GM19467 (cell line): ENCODE measurements around the gene CCDC83.
A peak's percentile ranks its signal among the peaks of the same experiment; 100 is the strongest.
"Not testable (repeated sequence)": the region's sequence is repeated elsewhere in the genome, so short reads cannot be mapped to it uniquely, and the experiment has no call there.

Source experiments
- ATAC-seq: cut with Tn5 transposase; IDR thresholded peaks from one replicate; pipeline ENCODE4 v1.9.1; 2021; ENCODE audit warnings: mild to moderate bottlenecking, moderate library complexity; ENCODE audit not compliant: unreplicated experiment

Gene CCDC83

DNA sequence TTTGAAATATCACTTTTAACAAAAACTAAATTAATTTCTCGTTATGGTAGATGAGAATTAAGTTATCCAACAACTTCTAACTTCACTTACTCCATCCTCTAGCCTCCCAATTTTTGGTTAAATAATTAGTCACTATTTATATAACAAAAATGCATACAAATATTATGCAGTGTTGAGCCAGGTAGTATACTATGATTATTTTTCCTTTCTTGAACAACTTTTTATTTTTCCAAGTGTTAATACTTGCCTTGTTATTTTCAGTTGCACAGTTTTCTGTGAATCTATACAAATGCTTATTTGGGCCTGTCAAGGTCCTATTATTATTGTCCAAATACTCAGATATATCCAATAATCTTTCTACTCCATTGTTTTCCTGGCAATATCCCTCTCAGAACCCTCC, 19.9 kb upstream of the CCDC83 start:
- no peak for ATAC-seq

DNA sequence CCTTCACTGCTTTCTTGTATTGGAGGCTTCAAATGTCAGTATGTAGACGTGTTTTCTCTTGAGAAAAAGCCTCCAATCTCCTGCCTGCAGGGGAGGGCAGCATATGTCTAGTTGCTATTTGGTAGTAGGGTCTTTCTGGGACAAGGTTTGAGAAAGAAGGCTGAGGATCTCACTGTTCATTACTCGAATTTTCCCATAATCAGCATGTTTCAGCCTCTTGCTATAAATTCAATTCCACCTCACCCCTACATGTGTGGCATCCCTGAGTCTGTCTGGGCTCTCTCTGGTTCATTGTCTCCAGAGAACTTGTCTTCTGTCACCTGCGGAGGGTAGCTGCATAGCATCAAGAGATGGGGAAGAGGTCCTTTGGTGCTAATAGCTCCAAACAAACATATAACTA, 19.5 kb upstream of the CCDC83 start:
- no peak for ATAC-seq

DNA sequence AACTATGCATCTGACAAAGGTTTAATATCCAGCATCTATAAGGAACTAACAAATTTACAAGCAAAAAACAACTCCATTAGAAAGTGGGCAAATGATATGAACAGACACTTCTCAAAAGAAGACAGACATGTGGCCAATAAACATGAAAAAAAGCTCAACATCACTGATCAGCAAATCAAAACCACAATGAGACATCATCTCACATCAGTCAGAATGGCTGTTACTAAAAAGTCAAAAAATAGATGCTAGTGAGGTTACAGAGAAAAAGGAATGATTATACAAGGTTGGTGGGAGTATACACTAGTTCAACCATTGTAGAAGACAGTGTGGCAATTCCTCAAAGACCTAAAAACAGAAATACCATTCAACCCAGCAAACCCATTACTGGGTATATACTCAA, 14.3 kb upstream of the CCDC83 start:
- ATAC-seq = not testable (repeated sequence)

DNA sequence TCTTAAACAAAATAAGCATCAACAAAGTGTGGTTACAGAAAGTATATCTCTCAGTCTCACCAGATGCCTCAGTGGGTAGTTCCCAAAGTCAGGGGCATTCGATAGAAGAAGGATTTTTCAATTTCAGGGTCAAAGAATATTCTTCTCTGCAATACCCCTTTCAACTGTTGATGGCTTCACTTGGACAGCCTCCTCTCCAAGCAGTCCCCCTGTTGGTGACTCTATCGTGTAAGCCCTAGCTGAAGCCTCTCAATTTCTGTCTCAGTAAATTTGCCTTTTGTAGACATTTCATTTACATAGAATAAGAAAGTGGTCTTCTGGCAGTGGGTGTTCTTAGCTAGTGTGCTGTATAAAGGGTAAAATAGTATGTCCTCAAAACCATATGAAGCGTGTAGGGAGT, 11.3 kb upstream of the CCDC83 start:
- ATAC-seq = no peak

DNA sequence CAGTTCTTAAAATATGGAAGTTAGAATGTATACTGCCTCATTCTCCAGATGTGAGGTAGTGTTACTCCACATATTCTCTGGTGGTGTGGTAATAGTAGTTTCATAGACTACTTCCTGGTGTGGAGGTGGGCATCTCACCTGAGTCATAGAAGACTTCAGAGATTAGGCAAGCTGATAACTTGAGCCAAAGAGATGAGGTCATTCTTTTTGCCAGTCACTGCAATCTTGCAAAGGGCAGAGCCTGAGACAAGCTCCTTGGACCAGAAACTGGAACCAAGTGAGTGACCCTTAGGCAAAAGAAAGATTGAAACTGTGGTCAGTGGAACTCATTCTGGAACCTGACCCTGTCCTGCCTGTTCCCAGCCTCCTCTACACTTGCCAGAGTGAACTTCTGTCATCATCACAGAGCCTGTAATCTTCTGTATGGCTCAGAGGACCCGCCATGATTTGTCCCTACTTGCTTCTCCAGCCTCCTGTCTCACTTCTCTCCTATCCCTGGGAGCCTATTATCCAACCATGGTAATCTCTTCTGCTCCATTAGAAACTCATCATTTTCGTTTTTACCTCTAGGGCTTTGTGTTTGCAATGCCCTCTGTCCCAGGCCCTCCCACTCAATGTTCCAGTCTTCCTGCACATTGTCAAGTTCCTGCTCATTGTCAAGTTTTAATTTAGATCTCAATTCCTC, 10.6 kb upstream of the CCDC83 start:
- no peak for ATAC-seq

DNA sequence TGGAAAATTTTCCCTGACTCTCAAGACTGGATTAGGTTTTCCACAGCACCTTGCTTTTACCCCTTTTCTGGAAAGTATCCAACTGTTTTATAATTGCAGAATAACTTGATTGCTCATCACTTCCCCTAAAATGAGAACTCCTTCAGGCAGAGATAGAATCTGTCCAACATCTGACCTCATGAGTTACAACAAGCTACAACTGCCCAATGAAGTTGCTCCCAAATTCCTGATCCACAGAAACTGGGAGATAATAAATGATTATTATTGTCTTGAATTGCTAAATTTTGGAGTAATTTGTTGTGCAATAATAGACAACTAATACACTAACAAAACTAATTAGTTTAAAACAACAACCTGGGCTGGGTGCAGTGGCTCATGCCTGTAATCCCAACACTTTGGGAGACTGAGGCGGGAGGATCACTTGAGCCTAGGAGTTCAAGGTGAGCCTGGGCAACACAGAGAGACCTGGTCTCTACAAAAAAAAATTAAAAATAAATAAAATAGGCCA, 10.0 kb upstream of the CCDC83 start:
- no peak for ATAC-seq

DNA sequence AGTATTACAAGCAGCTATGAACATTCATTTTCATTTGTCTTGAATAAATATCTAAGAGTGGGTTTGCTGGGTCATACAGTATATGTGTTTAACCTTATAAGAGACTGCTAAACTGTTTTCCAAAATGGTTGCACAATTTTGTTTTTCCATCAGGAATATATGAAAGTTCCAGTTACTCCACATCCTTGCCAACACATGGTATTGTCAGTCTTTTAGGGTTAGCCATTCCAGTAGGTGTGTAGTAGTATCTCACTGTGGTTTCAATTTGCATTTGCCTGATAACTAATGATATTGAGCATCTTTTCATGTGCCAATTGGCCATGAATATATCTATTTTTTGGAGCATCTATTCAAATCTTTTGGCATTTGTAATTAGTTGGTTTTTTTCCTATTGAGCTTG, 7.7 kb upstream of the CCDC83 start:
- ATAC-seq = no peak

DNA sequence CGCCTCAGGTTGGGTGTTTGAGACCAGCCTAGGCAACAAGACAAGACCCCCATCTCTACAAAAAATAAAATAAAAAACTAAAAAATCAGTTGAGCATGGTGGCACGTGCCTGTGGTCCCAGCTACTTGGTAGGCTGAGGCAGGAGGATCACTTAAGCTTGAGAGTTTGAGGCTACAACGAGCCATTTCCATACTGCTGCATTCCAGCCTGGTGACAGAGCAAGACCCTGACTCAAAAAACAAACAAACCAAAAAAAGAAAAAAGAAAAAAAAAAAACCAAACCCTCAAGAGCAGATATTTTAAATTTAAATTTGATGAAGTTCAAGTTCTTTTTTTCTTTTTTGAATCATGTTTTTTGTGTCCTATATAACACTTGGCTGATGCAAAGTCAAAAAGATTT, 7.2 kb upstream of the CCDC83 start:
- ATAC-seq = no peak

DNA sequence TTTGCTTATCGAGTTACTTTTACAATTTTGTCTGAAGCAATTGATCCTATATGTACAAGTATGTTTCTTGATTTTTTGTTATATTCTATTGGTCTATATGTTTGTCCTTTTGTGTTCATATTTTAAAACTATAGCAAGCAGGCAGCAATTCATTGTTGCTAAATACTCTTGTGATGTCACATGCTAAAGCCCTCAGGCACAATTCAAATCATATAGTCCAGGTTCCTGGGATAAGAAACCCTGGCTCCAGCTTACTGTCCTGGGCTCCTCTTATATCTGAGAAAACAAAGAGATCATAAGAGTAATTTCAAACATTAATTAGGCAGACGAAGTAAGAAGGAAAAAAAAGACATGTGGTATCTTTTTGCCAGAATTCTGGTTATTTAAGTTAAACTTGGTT, 6.6 kb upstream of the CCDC83 start:
- ATAC-seq = no peak

DNA sequence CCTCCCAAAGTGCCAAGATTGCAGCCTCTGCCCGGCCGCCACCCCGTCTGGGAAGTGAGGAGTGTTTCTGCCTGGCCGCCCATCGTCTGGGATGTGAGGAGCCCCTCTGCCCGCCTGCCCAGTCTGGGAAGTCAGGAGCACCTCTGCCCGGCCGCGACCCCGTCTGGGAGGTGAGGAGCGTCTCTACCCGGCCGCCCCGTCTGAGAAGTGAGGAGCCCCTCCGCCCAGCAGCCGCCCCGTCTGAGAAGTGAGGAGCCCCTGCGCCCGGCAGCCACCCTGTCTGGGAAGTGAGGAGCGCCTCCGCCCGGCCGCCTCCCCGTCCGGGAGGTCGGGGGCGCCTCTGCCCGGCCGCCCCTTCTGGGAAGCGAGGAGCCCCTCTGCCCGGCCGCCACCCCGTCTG, 2.4 kb upstream of the CCDC83 start:
- ATAC-seq = not testable (repeated sequence)

DNA sequence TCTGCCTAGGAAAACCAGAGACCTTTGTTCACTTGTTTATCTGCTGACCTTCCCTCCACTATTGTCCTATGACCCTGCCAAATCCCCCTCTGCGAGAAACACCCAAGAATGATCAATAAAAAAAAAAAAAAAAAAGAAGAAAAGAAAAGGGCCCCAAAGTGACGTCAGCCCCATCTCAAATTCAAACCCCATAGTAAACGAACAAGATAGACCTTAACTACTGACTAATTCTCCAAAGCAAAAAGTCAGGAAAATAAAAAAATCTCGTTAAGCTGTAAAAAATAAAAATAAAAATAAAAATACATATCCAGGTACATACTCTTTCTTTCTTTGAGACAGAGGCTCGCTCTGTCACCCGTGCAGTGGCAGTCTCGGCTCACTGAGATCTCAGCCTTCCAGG, 1.6 kb upstream of the CCDC83 start:
- not testable (repeated sequence) for ATAC-seq

DNA sequence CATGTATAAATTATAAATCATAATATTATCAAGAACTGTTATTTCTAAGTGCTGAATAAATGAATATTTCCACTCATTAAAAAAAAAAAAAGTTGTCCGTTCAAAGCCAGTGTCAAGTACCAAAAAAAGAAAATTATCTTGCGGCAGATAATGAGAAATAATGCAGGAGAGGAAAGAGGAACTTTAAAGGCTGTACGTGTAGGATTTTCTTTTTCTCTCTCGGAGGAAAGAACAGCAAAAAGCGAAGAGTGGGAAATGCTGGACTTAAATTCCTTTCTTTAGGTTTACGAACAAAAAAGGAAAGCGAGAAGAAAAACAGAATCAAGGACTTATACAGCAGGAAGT, 999 bp upstream of the CCDC83 start:
- ATAC-seq = no peak

DNA sequence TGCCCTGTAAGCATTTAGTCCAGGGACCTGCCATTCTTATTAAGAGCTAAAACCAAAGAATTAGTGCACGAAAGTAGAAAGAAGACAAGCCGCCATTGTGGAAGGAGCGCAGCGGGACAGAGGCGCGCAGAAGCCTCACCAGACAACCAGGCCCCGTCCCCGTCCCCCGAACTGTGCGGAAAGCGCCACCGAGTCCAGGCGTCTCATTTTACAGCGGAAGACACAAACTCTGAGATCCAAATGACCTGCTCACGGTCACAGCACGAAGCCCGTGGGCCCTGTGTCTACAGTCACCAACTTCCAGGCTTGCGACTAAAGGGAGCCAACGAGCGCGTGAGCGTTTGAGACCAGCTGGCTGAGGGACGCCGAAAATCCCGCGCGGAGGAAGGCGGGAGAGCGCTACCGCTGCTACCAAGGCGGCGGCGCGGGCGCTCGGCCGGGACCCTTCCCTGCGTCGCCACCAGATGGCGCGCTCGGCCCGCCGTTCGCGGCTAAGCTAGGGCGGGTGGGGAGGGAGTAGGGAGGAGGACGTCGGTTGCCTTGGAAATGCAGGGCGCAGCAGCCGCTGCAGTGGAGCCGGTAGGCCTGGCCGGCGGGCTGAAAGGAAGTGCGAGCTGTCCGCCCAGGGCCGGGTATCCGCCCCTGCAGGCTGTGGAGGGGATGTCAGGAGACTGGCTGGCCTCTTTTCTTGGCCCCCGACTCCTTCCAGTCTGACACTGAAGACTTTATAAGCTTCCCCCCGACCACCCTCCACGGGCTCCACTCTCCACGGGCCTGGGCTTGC, 434 bp upstream of the CCDC83 start:
- ATAC-seq = peak; percentile 100

DNA sequence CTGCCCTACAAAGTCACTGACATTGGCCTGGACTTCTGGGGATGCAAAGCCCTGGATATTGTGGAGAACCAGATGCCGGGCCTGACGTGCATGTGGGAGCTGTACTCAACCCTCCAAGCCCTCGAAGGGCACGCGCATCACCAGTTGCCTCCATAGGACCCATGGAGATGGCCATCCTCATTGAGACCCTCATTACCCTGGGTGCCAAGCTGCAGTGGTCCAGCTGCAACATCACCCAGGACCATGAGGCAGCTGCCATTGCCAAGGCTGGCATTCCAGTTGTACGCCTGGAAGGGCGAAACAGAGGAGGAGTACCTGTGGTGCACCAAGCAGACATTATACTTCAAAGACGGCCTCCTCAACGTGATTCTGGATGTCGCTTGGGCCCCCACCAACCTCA, 1.9 kb downstream of the CCDC83 start:
- ATAC-seq = no peak

DNA sequence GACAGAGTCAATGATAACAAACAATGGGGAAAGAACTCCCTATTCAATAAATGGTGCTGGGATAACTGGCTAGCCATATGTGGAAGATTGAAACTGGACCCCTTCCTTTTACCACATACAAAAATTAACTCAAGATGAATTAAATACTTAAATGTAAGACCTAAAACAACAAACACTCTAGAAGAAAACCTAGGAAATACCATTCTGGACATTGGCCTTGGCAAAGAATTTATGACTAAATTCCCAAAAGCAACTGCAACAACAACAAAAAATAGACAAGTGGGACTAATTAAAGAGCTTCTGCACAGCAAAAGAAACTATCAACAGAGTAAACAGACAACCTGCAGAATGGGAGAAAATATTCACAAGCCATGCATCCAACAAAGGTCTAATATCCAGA, 4.4 kb downstream of the CCDC83 start:
- ATAC-seq = not testable (repeated sequence)

DNA sequence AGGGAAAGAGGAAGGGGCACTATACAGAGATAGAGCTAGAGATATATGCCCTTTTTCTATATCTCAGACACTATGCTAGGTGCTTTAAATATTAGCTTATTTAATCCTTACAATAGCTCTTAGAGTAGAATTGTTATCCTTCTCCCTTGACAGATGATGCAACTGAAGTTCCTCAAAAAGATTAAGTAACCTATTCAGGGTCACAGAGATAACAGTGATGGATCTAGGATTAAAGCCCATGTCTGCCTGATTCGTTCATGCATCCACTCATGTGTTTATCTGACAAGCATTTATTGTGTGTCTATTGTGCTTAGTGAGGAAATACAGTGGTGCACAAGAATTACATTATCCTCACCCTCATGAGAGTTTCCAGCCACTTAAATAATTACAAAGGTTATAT, 8.7 kb downstream of the CCDC83 start:
- no peak for ATAC-seq

DNA sequence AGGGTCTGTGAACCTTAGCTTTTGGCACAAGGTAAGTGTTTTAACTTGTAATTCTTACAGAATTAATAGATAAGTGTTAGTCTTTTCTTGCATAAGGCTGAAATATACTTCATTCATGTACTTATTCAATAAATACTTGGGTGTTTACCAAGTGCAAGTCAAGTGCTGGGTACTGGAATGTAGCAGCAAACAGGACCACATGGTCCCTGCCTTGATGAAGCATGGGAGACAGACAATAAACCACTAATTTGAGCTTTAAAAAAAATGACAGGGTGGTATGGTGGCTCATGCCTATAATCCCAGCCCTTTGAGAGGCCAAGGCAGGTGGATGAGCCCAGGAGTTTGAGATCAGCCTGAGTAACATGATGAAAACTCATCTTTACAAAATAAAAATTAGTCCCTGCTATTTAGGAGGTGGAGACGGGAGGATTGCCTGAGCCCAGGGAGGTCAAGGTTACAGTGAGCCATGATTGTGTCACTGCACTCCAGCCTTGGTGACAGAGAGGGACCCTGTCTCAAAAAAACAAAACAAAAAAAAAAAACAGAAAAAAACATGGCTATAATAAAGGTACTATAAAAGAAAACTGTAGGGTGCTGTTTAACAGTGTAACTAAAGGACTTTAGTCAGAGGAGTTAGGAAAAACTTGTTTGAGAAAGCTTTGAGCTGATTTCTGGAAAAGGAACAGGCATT, 11.1 kb downstream of the CCDC83 start:
- no peak for ATAC-seq

DNA sequence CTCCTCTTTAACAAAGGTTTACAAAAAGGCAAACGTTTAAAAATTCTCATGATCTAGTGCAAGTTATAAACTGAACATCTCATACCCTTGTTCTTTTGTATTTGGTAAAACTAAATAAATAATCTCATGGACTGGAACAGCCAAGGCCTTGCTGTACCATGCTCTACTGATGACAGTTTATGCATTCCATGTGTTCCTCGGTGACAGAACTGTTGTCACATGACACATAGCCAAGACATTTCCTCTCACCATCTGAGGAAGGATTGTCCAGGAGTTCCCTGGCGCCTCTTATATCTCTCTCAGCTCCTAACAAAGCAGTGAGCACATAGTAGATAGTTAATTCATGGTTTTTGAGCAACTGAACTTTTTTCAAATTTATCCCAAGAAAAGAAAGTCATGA, 12.6 kb downstream of the CCDC83 start:
- no peak for ATAC-seq

DNA sequence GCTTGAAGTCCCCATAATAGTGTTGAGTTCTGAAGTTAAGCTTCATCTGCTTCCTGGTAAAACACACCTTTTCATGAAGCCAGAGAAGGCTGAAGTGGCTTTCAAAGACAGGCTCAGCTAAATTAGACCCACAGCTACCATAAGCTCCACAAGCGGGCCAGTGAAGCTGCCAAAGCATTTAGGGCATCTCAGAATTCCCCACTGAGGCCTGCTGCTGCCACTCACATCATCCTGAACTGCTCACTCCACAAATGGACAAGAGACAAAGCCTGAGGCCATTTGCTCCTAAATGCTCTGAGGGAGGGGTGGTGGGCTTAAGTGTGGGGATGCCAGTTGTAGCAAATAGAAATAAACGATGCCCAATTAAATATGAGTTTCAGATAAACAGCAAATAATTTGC, 14.6 kb downstream of the CCDC83 start:
- no peak for ATAC-seq

DNA sequence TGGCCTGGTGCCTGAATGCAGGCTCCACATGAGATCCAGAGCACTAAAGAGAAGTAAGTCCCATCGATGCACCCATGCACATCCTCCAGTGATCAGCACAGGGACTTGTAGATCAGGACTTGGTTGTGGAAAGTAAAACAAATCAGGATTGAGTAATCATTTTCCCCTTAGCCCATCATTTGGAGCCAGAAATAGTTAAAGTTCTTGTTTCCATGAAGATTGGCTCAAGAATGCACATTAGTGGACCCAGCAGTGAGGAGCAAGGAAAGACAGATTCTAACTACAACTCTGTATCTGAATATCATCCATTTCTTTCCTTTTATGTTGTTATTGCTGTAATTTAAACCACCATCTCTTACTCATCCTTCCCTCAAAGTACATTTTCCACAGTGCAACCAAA, 19.1 kb downstream of the CCDC83 start:
- no peak for ATAC-seq

DNA sequence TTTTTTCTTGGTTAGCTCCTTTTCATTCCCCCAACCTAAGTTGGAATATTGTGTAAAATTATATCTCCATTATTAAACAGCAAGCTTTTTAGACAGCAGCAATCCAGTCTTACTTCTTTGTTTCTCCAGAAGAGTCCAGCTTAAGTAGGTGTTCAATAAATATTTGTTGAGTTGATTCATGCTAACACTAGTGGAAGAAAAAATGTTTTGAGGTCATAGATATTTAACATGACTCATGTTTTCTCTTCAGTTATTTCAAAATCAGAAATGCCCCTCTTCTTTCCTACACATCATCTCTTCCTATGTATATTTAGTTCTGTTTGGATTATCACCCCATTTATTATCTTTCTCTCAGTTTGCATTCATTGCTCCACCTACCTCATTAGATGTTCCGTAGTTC, 20.3 kb downstream of the CCDC83 start:
- no peak for ATAC-seq

DNA sequence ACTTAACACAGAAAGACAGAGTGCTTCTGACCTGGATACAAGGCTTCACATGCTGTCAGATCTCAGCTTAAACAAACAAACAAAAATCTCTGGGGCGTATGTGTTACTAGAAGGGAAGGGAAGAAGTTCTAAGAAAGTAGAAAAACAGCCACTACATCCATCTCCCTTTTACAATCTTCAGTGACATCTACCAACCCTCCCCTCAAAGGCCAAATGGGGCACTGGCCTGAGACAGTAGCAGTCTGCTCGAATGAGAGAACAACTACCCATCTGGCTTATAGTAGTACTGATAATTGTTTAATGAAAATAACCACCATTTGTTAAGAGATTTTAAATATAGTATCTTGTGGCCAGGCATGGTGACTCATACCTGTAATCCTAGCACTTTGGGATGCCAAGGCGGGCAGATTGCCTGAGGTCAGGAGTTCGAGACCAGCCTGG, 29.4 kb downstream of the CCDC83 start:
- ATAC-seq = no peak
